Cardiac septum (tissue), 1 donor: ENCODE measurements around the gene ACTR1B. TPM values are rescaled to one million over a fixed set of nuclear protein-coding genes. Genes with fewer than 3 reads are reported as not detected.
"Not testable (repeated sequence)": the region's sequence is repeated elsewhere in the genome, so short reads cannot be mapped to it uniquely, and the experiment has no call there.

Experiments used
- DNase-seq: peaks from one replicate; pipeline ENCODE4 v3.0.0-alpha.2; 2020; ENCODE audit warnings: low spot score
- intact Hi-C: fragments of 100-400 bp; cut with DNase I; formaldehyde crosslinking; loops from one replicate; pipeline ENCODE4 v1.14.0; 2022
- long read RNA-seq: library from polyadenylated mRNA; unstranded; transcript quantifications from one replicate; pipeline ENCODE4 v2.0.0, GENCODE V29; 2021
- total RNA-seq: library from RNA; stranded (reverse); fragmentation: NEBNext Ultra II Directional; extraction: Animal tissue kit (Norgen Biotek cat#: 25700); gene quantifications from one replicate; pipeline ENCODE4 v1.2.1, GENCODE V29; 2021
- donor health status: DM: no; HTN: no; CAD: no.

The ACTR1B gene
- 77.6 TPM for total RNA-seq
- long read RNA-seq, transcript ACTR1B-201 (11 exons, 2,243 nt), result major isoform, 40 of 77 reads
- long read RNA-seq, partial matches to known transcripts, result 30 of 77 reads
- long read RNA-seq, other reads (novel, unspliced or antisense), result 7 of 77 reads

DNA sequence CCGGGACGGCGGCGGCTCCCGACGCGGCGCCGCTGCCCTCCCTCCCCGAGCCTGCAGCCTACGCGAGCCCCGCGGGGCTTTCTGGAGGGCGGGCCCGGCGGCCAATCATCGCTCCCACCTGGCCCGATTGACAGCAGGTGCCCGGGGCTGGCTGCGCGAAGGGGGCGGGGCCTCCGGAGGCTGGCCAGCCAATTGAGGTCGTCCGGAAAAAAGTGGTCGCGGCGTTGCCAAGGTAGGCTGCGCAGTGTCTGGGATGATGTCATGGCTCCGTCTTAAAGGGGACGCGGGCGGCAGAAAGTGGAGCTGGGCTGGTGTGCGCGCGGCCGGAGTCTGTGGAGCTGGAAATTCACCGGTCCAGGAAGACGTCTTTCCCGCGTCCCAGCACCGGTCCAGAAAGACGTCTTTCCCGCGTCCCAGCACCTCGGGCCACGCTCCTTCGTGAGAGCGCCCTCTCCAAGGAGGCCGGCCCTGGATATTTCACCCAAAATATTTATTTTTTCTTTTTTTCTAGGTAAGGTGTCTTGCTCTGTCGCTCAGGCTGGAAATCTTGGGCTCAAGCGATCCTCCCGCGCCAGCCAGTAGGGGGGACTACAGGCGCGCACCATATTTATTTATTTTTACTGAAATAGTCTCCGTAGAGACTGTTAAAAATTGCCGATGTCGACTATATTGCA lies at the start of gene ACTR1B:
Gene ACTR1B, minus strand, starts transcription at position 83 of the 674 bp plus-strand sequence. CDS start 154 bp downstream, outside the sequence.
- peak; percentile 98 for DNase-seq
- intact Hi-C loops, result no loop called here

DNA sequence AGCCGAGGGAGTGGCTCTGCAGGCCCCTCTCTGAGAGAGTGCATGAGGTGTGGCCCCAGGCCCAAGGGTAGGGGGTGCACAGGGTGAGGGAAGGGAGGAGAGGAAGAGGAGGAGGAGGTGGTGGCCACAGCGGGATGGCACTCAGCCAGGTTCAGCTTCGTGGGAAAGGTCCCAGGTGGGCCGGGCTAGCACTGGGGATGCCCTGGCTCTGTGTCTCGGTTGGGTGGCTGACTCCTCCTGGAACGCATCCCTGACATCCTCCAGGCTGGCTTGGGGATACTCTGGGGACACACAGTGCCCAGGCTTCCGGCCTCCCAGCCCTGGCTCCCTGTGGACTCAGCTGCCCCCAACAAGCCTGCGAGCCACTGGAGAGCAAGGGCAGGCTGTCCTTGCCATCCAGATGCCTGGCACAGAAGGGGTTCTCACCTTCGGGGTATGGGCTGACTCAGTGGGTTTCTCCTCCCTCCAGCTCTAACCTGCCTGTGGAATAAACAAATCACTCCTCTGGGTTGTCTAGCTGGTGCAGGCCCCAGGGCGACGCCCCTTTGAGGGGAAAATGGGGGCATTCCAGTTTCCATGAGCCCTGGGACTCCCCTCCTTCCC lies 49.0 kb upstream of the ACTR1B start:
- peak; percentile 62 for DNase-seq
- intact Hi-C loops, result no loop called here

DNA sequence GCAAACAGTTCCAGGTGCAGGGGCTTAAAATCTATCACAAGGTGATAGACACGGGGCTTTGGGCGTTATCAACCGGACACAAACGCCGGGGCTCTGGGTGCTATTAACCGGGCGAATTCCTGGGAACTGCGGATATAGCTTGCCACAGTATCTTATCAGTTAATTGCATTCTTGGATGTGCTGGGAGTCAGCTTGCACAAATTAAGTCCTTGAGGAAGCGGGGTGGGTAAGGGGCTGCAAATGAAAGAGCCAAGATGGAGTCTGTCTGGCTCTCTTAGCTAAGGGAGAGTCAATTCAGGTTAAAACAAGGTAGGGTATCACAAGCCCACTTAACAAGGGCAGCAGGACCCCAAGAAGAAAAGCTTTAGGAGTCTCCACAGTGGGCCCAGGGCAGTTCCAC lies 48.3 kb upstream of the ACTR1B start:
- DNase-seq, result peak; percentile 29
- intact Hi-C loops, result not testable (repeated sequence)

DNA sequence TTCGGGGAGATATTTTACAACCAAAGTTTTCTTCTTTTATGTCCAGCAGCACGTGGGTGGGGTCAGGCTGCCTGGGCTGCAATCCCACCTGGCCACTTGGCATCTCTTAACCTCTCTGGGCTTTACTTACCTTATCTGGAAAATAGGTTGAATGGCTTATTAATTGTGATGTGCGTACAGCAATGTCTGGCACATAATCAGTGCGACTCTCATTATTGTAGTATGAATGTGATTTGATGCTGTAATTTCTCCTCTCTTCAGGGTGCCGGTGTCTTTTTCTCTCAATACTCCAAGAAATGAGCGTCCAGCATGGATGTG lies 47.5 kb upstream of the ACTR1B start:
- intact Hi-C loops, result no loop called here
- DNase-seq, result no peak

- intact Hi-C loops, result no loop called here
- DNase-seq, result no peak
These were observed 44.8 kb upstream of the ACTR1B start for GRCh38 chr2:97708608-97709007.

GRCh38 chr2:97708048-97708380 lies 44.2 kb upstream of the ACTR1B start:
- intact Hi-C loops, result no loop called here
- no peak for DNase-seq

DNA sequence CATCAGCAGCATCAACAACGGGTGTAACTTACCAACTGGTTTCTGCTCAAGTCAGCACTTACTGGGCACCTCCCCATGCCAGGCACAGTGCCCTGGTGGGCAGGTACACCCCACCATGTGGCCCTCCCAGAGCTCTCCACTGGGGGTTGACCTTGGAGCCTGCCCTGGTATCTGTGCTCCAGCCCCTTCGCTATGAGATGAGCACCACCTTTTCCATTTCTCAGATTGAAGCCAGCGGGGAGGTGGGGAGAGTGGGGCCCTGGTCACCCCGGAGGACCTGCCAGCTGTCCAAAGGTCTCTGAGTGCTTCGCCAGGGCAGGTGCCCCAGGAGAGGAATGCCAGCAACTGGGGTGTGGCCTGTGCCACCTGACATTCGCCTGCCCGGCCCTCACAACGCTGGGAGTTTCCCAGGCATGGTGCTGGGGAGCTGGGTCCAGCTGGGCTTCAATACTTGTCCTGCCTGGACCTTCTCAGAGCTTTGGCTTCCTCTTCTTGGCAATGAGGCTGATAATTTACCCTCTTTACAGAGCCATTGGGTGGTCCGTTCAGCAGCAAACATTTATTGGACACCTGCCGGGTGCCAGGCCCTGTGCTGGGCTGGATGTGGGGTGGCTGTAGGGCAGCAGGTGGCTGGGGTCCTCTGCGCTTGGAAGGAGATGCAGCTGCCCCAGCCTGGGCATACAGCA lies 43.7 kb upstream of the ACTR1B start:
- intact Hi-C loops, result no loop called here
- no peak for DNase-seq

DNA sequence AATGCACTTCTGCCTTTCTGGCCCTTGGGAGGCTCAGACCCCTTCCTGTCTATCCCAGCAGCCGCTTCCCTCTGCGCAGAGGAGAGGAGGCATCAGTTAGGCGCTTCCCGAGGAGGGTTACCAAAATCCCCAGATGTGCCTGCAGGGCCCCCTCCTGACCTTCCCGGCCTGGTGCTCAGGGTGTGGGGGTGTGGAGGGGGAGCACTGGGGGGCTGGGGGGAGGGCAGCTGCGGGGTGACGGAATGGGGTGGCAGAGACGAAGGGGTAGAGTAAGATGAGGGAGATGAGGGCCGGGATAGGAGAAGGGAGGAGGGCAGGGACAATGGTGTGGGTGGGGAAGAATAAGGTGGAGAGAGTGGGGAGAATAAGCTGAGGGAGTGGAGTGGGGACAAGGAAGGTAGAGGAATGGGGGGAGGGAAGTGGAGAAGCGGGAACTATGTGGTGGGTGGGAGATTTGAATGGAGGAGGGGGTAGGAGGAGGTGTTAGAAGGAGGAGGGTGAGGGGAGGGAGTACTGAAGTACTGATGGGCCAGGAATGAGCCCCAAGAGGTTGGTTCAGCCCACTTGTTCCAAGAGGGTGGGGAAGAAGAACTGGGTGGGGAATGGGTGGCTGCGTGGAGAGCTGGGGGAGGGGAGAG lies 43.0 kb upstream of the ACTR1B start:
- no peak for DNase-seq
- intact Hi-C loops, result no loop called here

DNA sequence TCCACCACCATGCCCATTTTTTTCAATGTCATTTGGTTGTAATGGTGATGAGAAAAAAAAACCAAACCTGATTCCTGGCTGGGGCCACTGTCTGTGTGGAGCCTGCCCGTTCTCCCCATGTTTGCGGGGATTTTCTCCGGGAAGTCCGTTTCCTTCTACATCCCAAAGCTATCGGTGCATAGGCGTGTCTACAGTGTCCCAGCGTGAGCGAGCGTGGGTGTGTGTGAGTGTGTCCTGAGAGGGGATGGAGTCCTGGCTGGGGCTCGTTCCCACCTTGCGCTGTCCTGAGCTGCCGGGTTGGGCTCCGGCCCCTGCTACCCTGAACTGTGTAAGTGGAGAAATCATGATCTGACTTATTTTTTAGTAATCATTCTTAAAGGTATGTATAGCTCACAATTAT lies 42.3 kb upstream of the ACTR1B start:
- DNase-seq, result no peak
- intact Hi-C loops, result no loop called here

GRCh38 chr2:97704989-97705388 lies 41.1 kb upstream of the ACTR1B start:
- DNase-seq, result no peak
- intact Hi-C loops, result loop anchor here (5.0 kb wide), 1 partner anchor 677 kb away; no protein-coding TSS in a partner anchor

DNA sequence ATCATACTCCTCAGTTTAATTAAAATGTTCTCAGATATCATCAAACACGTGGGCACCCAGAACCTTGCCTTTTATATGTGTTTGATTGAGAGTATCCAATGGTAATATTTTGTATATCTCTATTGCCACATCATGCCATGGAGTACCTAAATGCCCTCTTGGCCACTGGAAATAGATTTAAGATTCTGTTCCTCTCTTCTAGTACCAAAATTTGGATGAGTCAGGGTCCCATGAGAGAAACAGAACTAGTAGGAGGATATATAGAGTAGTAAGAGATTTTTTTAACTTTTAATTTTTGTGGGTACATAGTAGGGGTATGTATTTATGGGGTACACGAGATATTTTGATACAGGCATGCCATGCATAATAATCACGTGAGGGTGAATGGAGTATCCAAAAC lies 39.9 kb upstream of the ACTR1B start:
- intact Hi-C loops, result loop anchor here (5.0 kb wide), 1 partner anchor 679 kb away; no protein-coding TSS in a partner anchor
- DNase-seq, result no peak

- intact Hi-C loops, result loop anchor here (5.0 kb wide), 1 partner anchor 679 kb away; no protein-coding TSS in a partner anchor
- no peak for DNase-seq
These were observed 39.1 kb upstream of the ACTR1B start for GRCh38 chr2:97702731-97703470.

DNA sequence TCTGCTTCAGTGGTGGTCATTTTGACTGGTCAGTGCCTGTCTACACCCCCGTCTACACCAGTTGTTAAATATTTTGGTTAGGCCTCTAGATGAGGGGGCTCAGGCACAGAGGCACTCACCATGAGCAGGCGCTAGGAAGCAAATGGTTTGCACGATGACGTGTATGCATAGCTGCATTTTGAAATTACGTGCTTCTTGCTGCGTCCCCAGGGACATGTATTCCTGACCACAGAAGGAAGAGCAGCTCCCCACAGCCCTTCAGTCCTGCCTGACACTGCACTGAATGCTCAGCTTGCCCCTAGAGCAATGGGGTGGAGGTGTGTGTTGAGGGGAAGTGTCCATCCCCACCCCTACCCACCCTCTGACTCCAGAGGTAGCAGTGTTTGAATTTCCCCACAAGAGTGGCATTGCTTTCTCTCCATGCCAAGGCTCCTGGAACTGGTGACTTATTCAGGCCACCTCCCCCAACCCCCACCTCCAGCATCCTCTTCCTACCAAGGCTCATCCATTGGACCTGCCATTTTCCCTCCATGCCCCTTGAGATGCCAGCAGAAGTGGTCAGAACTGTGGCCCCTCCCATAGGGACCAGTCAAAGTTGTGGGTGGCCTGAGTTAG lies 38.1 kb upstream of the ACTR1B start:
- no peak for DNase-seq
- intact Hi-C loops, result loop anchor here (5.0 kb wide), 1 partner anchor 680 kb away; no protein-coding TSS in a partner anchor

GRCh38 chr2:97701186-97701585 lies 37.3 kb upstream of the ACTR1B start:
- DNase-seq, result no peak
- intact Hi-C loops, result loop anchor here (5.0 kb wide), 1 partner anchor 681 kb away; no protein-coding TSS in a partner anchor

- no peak for DNase-seq
- intact Hi-C loops, result loop anchor here (5.0 to 10.0 kb wide), 2 partner anchors 682 to 1635 kb away; no protein-coding TSS in a partner anchor
These were observed 36.1 kb upstream of the ACTR1B start for GRCh38 chr2:97699765-97700444.

DNA sequence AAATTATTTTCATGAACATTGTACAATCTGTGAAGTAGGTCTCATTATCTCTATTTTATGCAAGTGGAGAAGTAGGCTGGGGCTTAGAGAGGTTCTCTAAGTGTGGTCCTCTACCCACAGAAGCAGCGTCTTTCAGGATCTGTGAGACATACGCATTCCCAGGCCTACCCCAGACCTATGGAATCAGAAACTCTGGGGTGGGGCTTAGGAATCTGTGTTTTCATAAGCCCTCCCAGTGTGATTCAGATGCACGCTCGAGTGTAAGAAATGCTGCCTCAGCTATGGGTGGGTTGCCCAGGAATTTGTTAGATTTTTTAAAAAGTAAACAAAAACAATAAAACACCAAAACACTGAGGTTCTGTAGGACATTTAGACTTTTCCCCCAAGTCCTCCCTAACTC lies 34.7 kb upstream of the ACTR1B start:
- intact Hi-C loops, result loop anchor here (10.0 kb wide), 1 partner anchor 1634 kb away; no protein-coding TSS in a partner anchor
- DNase-seq, result no peak

- intact Hi-C loops, result loop anchor here (1.0 to 10.0 kb wide), 2 partner anchors 106 to 1633 kb away; no protein-coding TSS in a partner anchor
- DNase-seq, result peak; percentile 95
These were observed 33.7 kb upstream of the ACTR1B start for GRCh38 chr2:97697252-97698235.
